COLO829 (cell line): ENCODE measurements around the gene GRIK2.

Source experiments
- DNase-seq: peaks from one replicate; pipeline ENCODE4 v3.0.0; 2012; ENCODE audit warnings: low spot score

The GRIK2 gene

GRCh38 chr6:101716810-101717209 is 323.3 kb downstream of the GRIK2 start:
- no peak for DNase-seq

GRCh38 chr6:101719521-101719920 is 326.0 kb downstream of the GRIK2 start:
- no peak for DNase-seq

GRCh38 chr6:101722471-101722870 is 329.0 kb downstream of the GRIK2 start:
- no peak for DNase-seq

GRCh38 chr6:101722991-101723579 is 329.6 kb downstream of the GRIK2 start:
- no peak for DNase-seq

GRCh38 chr6:101728388-101728787 is 334.9 kb downstream of the GRIK2 start:
- no peak for DNase-seq

- DNase-seq = no peak
Observed at GRCh38 chr6:101728956-101729355, 335.4 kb downstream of the GRIK2 start.

- DNase-seq = no peak
Observed at GRCh38 chr6:101730954-101731353, 337.4 kb downstream of the GRIK2 start.

- DNase-seq = no peak
Observed at GRCh38 chr6:101733899-101734298, 340.4 kb downstream of the GRIK2 start.

GRCh38 chr6:101738481-101738880 is 345.0 kb downstream of the GRIK2 start:
- no peak for DNase-seq

- no peak for DNase-seq
Observed at GRCh38 chr6:101740631-101741030, 347.1 kb downstream of the GRIK2 start.

GRCh38 chr6:101741474-101742171 is 348.1 kb downstream of the GRIK2 start:
- no peak for DNase-seq

GRCh38 chr6:101747160-101747559 is 353.7 kb downstream of the GRIK2 start:
- no peak for DNase-seq

- no peak for DNase-seq
Observed at GRCh38 chr6:101747716-101748115, 354.2 kb downstream of the GRIK2 start.

- no peak for DNase-seq
Observed at GRCh38 chr6:101755931-101756330, 362.4 kb downstream of the GRIK2 start.

GRCh38 chr6:101758368-101758767 is 364.9 kb downstream of the GRIK2 start:
- no peak for DNase-seq

- no peak for DNase-seq
Observed at GRCh38 chr6:101760843-101761621, 367.5 kb downstream of the GRIK2 start.

- no peak for DNase-seq
Observed at GRCh38 chr6:101762851-101763250, 369.3 kb downstream of the GRIK2 start.

- no peak for DNase-seq
Observed at GRCh38 chr6:101765281-101765680, 371.8 kb downstream of the GRIK2 start.

GRCh38 chr6:101770116-101770515 is 376.6 kb downstream of the GRIK2 start:
- DNase-seq = no peak

GRCh38 chr6:101776919-101777350 is 383.4 kb downstream of the GRIK2 start:
- DNase-seq = no peak

GRCh38 chr6:101777646-101778045 is 384.1 kb downstream of the GRIK2 start:
- no peak for DNase-seq

- no peak for DNase-seq
Observed at GRCh38 chr6:101779051-101779844, 385.7 kb downstream of the GRIK2 start.
